COR-L47 (cell line): ENCODE measurements around the gene LBP.
A peak's percentile ranks its signal among the peaks of the same experiment; 100 is the strongest.
"Not testable (repeated sequence)": the region's sequence is repeated elsewhere in the genome, so short reads cannot be mapped to it uniquely, and the experiment has no call there.

Source experiments
- DNase-seq: peaks from one replicate; lab custom pipeline; 2025; lab: John Stamatoyannopoulos, UW

LBP gene

DNA sequence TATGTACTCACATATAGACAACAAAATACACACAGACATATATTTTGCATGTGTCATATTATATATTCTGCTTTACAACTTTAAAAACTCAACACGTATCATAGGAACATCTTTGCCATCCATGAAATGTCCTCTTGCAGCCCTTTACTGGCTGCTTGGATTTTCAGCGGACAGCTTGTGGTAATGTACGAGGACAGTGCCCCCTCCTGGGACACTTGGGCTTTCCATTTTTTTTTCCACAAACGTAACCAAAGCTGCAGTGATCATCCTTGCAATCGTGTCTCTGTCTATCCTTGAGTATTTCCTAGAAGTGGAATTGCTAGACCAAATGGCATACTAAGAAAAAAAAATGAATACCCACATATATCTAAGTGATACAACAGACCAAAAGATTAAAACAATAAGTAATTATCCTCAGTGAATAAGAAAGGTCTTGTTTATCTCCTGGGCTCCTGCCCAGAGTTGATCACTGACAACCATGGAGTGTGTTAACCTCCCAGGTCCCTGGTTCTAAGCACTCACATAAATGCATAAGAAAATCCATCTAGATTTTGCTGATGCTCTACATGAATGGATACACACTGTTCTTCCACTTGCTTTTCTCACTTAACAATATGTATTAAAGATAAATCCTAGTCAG is 24.2 kb upstream of the LBP start:
- peak; percentile 11 for DNase-seq

DNA sequence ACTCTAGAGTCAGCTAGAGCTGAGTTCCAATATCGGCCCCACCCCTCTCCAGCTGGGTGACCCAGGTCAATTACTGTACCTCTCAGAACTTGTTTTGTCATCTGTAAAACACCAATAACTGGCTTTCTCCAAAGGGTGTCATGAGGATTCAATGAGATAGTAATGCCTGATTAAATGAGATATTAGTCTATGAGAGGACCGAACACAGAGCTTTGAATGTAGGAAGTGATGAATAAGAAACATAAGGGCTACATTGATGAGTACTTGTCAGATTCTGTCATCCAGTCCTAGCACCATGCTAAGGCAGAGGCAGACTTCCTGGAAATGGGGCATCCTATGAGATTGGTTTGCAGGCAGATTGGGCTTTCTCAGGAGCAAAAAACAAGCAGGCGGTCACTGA is 22.1 kb upstream of the LBP start:
- no peak for DNase-seq

DNA sequence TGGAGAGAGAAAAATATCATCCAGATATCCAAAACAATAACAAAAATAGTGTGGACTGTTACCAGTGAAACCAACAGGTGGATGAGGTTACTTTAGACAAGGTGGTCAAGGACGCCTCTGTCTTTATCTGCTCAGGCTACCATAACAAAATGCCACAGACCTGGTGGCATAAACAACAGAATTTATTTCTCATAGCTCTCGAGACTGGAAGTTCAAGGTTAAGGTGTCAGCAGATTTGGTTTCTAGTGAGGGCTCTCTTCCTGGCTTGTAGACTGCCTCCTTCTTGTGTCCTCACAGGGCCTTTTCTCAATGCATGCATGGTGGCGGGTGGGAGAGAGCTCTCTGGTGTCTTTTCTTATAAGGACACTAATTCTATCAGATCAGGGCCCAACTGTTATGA is 21.1 kb upstream of the LBP start:
- no peak for DNase-seq

DNA sequence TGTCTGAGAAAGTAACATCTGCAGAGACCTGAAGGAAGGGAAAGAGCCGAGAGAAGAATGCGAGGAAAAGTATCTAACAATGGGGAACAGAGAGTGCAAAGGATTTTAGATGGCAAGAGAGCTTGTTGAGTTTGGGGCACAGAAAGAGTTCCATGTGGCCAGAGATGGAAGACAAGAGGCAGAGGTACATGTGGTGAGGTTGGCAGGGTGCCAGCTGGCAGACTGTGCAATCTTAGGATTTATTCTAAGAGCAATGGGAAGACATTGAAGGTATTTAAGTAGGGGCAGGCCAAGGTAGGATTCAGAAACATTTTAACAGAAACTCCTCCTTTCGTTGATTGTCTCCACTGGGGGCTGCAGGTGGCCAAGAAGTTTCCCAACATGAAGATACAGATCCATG is 20.4 kb upstream of the LBP start:
- no peak for DNase-seq

DNA sequence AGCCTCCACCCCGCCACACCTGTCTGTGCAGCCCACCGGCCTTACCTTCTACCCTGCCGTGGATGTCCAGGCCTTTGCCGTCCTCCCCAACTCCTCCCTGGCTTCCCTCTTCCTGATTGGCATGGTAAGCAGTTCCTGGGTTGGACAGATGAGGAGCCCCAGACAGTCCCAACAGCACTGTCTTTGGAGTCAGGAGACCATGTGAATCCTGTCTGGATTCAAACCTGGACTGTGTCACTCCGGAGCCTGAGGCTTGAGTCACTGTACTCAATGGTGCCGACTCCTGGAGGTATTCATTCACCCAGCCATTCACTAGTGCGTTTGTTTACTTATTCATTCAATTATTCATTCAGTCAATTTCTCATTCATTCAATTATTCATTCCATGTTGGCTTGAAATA is 20.0 kb upstream of the LBP start:
- DNase-seq = no peak

DNA sequence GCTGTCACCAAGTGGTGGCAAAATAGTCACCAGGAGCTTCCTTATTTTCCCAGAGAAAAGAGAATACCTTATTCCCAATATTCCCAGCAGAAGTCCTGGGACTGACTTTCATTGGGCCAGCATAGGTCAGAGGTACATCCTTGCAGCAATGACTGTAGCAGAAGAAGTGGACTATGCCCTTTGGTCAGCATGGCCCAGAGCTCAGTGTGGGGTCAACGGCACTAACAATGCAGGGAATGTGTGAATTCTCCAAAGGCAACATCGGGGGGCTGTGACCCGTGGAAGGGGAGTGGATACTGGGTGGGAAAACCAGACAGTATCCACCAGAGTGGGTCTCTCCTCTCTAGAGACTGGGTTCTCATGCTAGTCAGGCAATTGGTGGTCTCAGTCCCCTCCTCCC is 15.6 kb upstream of the LBP start:
- no peak for DNase-seq

DNA sequence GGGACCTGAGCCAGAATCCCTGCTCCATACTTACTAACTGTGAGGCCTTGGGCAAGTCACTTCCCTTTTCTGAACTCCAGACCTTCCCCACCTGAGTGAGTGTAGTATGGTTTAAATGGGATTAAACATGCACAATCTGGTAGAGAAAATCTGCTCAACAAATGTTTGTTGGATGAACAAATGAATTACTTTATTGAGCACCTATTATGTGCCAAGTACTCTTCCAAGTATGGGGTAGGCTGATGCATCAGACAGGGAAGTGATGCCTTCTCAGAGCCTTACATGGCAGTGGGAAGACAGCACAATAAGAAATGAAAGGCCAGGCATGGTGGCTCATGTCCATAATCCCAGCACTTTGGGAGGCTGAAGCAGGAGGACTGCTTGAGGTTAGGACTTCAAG is 15.0 kb upstream of the LBP start:
- DNase-seq = no peak

DNA sequence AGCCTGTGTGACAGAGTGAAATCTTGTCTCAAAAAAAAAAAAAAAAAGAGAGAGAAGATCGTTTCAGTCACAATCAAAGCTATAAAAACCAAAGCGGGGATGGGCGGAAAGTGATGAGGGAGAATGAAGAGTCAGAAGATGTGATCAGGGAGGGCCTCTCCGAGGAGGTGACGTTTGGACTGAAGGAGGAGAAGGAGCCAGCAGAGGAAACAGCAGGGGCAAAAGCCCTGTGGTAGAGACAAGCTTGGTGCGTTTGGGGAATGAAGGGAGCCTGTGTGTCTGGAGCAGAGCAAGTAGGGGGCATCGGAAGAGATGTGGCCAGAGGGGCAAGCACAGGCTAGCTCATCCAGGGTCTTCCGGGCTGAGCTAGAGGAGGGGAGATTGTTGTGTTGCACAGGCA is 14.5 kb upstream of the LBP start:
- DNase-seq = no peak

DNA sequence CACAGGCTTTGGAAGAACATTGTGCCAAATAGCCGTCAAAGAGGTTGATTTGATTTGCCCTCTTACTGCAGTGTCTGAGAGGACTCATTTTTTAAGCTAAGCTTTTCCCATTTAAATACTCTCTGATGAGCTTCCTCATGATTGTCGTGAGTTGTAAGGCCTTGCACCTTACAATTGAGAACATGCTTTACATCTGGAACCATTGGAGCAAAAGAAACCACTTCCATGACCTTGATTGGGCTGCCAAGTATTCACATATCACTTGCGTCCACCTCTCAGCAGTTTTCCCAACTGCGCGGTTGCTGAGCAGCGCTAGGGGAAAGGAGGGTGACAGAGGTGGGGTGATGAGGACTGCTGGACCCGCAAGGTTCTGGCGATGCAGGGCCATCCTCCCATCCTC is 12.3 kb upstream of the LBP start:
- DNase-seq = no peak

DNA sequence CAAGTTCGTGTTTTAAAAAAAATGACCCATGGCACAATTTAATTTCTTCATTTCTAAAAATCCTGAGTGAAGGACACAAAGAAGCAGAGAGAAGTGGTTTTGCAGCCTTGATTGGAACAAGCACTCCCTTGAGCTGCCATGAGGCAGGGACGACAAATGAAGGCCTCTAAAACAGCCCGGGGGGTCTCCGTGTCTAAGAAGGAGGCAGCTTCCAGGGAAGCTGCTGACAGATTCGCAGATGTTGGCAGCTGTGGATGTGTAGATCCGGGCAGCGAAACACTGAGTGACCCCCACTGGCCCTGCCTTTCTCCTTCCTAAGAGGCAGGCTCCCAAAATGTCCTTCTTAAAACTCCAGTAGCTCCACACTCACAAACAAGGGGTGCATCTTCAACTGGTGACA is 9.6 kb upstream of the LBP start:
- no peak for DNase-seq

DNA sequence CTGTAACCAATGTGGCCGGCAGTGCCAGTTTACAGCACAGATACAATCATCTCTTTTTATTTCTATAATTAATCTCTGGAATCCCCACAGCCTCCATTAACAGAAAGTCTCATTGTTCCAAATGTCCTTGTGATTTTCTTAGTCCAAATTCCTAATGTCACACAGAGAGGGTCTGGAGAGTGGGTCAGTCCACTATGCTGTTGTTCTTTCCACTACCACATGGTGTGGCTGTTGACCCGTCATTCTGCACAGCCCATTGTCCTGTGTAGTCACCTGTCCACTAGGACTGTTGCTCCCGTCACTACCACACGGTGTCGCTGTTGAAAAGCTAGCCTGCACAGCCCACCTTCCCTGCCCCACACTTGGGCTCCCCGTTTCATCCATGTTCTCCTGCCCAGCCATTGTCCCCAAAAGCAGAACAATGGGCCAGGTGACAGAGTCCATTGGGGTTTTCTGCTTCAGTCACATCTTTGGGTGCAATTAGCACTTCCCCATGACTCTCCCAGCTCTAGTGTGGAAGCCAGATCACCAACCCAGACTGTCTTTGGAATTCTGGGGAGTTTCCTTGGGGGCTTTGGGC is 8.6 kb upstream of the LBP start:
- DNase-seq = peak; percentile 28

DNA sequence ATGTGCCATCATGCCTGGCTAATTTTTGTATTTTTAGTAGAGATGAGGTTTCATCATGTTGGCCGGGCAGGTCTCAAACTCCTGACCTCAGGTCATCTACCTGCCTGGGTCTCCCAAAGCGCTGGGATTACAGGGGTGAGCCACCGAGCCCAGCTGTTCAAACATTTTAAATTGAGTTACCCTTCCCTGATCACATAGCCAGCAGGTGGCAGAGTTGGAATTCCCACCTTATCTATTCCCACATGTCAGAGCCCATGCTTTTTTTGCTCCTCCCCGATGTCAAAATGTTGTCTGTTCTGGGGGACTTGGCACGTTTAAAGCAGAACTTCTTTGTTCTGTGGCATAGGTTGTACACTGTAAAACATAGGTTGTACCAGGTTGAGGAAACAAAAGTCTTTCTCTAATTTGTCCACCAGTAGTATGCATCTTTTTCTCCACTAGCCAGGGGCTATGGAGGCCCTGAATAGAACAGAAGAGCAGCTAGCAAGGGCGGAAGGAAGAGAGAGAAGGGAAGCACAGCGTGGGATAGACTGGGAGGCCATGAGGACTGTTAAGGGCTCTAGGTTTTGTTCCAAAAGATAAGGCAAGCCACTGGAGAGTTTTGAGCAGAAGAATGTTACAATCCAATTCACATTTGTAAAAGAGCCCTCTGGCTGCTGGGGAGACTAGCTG is 7.3 kb upstream of the LBP start:
- no peak for DNase-seq

DNA sequence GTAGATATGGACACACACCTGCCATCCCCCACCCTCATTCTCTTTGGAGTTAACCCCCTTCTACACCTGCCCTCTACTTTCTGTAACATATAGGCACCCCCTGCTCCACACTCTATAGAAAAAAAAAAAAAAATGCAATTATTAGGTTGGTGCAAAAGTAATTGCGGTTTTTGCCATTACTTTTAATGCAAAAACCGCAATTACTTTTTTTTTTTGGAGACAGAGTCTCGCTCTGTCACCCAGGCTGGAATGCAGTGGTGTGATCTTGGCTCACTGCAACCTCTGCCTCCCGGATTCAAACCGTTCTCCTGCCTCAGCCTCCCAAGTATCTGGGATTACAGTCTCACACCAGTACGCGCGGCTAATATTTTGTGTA is 6.8 kb upstream of the LBP start:
- not testable (repeated sequence) for DNase-seq

DNA sequence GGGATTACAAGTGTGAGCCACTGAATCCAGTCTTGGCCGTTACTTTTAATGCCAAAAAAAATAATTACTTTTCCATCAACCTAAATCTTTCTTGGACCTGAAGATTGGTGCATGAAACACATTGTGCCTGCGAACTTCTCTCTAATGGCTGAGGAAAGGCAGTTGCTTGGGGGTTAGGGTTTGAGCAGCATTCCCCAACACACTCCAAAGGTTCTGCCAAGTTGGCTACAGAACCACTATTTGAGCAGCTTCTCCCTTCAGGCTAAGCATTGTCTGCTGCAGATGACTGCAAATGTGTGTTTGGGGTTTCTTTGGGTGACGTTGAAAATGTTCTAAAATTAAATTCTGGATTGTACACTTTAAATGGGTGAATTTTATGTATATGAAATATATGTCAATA is 6.3 kb upstream of the LBP start:
- no peak for DNase-seq

DNA sequence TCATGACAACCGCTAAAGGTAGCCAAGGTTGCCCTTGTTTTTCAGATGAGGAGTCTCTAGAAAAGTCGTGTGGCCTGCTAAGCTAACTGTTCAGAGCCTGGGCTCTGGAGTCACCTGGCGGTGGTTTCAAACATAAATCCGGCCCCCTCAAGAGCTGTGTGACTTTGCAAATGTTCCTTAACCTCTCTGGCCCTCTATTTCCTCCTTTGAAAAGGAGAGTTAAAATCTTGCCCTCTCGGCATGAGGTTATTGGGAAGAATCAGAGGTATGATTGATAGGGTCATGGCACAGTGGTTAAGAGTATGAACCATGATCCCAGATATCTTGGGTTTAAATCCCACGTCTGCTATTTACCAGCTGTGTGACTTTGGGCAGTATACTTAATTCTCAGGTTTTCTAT is 5.6 kb upstream of the LBP start:
- no peak for DNase-seq

DNA sequence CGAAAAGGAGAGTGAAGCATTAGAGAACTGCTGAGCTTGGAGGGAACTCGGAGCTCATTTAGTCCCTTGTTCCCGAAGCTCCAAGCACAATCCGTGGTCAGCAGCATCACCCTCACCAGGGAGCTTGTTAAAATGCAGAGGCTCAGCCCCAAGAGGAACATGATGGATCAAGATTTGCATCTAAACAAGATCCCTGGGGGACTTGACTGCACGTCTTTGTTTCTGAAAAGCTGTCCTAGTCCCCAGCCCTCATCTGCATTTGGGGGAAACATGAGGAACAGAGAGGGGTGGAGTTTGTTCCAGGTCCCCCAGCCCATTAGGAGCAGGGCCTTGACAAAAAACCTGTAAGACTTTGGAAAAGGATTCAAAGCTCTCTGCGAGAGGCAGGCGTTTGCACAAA is 4.1 kb upstream of the LBP start:
- DNase-seq = no peak

DNA sequence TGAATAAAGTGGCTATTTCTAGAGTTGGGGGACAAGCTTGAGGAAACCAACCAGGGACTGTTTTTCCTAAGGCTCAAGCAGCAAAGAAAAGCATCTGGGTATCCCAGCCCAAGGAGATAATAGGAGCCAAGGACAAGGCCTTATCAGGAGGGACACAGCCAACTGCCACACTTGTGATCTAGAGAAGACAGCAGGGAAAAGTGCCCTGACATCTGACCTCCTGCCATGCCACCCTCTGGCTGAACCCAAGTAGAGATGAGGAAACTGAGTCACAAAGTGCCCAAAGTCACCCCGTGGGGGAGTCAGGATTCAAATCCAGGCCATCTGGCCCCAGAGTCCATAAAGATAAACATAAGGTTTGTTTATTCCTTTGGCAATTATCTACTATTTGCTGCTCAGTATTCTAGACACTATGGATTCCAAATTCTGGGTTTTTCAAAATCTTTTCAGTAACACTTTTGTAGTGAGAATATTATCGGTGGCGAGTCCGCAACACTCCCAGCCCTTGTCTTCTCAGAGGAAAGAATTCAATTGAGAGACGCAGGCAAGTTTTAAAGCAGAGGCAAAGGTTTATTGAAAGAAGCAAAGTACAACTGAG is 3.5 kb upstream of the LBP start:
- DNase-seq = no peak

DNA sequence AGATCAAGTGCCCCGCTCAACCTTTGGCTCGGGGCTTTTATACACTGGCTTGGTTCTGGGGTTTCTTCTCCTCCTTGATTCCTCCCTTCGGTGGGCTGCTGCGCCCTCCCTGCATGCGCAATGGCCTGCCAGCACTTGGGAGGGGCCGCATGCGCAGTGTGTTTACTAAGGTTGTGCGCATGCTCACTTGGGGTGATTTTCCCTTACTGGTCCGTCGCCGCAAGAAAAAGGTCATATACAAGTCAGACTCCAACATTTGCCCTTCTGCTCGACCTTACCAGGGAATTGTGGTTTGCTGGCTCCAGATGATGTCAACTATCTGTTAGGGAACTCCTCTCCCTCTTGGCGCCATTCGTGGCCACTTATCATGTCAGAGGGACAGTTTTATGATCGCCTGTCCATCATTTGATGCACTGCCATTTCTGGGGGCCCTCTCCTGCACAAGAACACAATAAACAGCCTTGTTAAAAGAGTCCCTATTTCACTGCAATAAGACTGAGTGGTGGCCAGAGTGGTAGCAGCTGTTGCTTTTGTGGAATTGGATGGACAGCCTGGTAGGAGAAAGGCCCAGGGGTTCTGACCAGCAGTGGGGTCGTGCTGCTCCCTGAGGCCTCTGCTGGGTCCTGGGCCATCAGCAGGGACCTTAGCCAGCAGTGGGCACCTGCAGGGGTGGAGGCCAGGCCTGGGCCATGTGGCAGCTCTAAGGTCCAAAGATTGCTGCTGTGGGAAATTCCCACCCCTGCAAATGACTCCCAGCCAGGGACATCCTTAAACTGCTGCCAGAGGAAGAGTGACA is 2.8 kb upstream of the LBP start:
- no peak for DNase-seq

DNA sequence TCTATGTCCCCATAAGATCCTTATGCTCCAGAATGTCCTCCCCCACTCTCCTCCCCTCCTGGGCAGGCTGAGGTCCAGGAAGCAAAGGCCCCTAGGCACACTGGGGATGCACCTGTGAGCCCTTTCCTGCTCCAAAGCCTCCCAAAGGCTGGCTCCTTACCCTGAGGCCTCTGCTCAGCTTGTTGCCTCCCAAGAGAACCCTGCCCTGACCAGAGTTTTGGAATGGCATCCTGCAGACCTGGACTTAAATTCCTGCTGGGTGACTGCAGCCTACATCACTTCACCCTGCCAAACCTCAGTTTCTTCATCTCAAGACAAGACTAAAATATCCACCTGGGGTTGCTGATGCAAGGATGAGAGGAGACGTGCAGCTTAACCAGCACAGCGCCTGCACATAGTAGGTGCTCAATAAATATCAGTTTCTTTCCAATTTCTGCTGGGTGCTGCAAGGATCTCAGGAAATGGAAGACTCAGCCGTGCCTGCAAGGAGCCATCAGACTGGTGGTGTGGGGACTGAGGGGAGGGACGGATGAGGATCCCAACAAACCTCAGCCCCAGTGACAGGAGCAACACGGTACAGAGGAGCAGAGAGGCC is 2.1 kb upstream of the LBP start:
- DNase-seq = no peak

DNA sequence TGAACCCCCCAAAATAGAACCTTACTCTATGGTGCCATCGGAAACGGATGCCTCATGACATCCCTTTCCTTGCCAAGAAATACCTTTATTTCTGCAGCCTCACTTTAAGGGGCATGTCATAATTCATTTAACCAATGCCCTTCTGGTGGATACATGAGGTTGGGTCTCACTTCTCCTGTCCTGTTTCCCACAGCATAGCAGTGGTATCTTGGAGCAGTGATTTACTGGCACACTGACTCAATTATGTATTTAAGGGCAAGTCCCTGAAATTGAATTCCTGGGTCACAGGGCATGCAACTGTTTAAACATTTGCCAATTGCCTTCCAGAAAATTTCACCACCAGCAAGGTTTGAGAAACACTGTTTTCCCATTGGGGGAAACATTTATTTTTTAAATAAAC is 639 bp upstream of the LBP start:
- DNase-seq = no peak

DNA sequence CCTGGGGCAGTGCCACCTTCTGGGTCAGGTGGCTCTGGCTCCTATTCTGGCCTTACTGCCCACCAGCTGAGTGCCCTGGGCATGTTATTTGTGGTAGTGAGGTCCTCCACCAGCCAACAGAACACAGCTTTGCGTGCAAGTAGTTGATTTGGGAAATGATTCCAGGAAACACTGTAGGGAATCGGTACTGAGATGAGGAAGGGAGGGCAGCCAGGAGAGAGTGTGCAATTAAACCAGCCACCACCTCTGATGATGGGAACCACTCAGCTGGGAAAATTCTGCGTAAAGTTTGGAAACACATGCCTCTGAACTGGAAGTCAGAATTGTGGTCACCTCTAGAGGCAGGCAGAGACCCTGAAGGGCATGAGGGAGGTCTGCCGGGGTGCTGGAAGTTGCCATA is 459 bp downstream of the LBP start:
- DNase-seq = no peak

DNA sequence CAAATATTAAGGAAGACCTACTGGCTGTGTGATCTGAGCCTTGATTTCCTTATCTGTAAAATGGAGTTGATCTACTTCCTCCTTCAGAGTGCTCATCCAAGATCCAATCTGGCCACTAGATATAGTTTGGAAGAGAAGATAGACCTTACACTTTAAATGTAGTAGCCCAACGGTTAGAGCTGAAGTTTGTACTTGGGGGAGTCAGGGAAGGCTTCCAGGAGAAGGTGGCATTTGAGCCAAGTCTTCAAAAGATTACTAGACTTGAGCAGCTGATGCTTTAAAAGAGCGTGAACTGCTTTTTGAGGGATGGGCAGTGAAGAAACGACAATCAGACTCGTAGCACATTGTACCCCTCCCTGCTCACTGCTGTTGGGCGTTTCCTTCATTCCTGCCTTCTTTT is 3.6 kb downstream of the LBP start:
- no peak for DNase-seq
